B cell (primary cell): Measurements from ENCODE around the gene ANKRD17. TPM values are rescaled to one million over a fixed set of nuclear protein-coding genes. Genes with fewer than 3 reads are reported as not detected.

Source experiments
- ATAC-seq: fragments of 200-7000 bp; cut with Tn5 transposase; one replicate; pipeline ENCODE4 v1.10.0; 2021; ENCODE audit warnings: low read depth, mild to moderate bottlenecking, moderate number of reproducible peaks, moderate library complexity
- CTCF ChIA-PET: fragments of 350-600 bp; sonication (Branson Sonifier 250); formaldehyde crosslinking; loops from one replicate; lab custom pipeline; 2021; ENCODE audit warnings: antibody characterized with exemption, inconsistent platforms; lab: Charles Lee
- POLR2A ChIA-PET: fragments of 350-600 bp; sonication (Branson Sonifier 250); formaldehyde crosslinking; loops from one replicate; lab custom pipeline; 2021; ENCODE audit warnings: antibody characterized with exemption; lab: Charles Lee
- DNase-seq: peaks from one replicate; pipeline ENCODE4 v3.0.0; 2013
- H2AFZ ChIP-seq: 2 replicates; pipeline ENCODE4 v1.6.1; 2012; ENCODE audit warnings: mild to moderate bottlenecking, low read depth, low read length; ENCODE audit not compliant: insufficient read depth, poor library complexity, severe bottlenecking
- H3K27ac ChIP-seq, 2 donors: 1 replicate in 1 of 2; 2 replicates in 1 of 2; pipeline ENCODE4 v1.5.1; 2012 to 2013; ENCODE audit warnings: low read length in 2 of 2, mild to moderate bottlenecking in 2 of 2, moderate library complexity in 1 of 2
- H3K27me3 ChIP-seq, 4 experiments: fragments of 200-600 bp in 1 of 4; sonication (generic) in 1 of 4; replicated peaks in 1 of 4; 1 replicate in 2 of 4; 2 replicates in 2 of 4; pipeline versions ENCODE4 v1.6.1 to v1.7.0; 2013 to 2016; ENCODE audit warnings: low read length in 3 of 4, mild to moderate bottlenecking in 2 of 4, mixed read lengths in 1 of 4, moderate library complexity in 1 of 4; ENCODE audit not compliant: insufficient read depth in 4 of 4, control insufficient read depth in 3 of 4; ENCODE audit errors: control extremely low read depth in 1 of 4
- H3K36me3 ChIP-seq, 2 experiments: replicated peaks in 1 of 2; 1 replicate in 1 of 2; 2 replicates in 1 of 2; pipeline versions ENCODE4 v1.6.1 to v1.7.1; 2013; ENCODE audit warnings: low read length in 1 of 2; ENCODE audit not compliant: insufficient read depth in 2 of 2, control insufficient read depth in 1 of 2; ENCODE audit errors: control extremely low read depth in 1 of 2, extremely low read depth in 1 of 2
- H3K4me1 ChIP-seq, 2 donors: fragments of 200-600 bp in 1 of 2; sonication (generic) in 1 of 2; 1 replicate in 1 of 2; 2 replicates in 1 of 2; pipeline versions ENCODE4 v1.5.1 to v1.6.1; 2013 to 2017; ENCODE audit warnings: low read length in 2 of 2; ENCODE audit not compliant: control insufficient read depth in 2 of 2, insufficient read depth in 2 of 2
- H3K4me2 ChIP-seq: replicated peaks from 2 replicates; pipeline ENCODE3; 2012; ENCODE audit warnings: mild to moderate bottlenecking, low read depth, low read length; ENCODE audit not compliant: poor library complexity, severe bottlenecking
- H3K4me3 ChIP-seq, 5 experiments: fragments of 200-600 bp in 1 of 5; sonication (generic) in 1 of 5; 1 replicate in 3 of 5; 2 replicates in 2 of 5; pipeline versions ENCODE4 v1.5.1 to v1.7.0; 2011 to 2016; ENCODE audit warnings: low read length in 4 of 5, mild to moderate bottlenecking in 4 of 5, low read depth in 2 of 5, control low read depth in 1 of 5, moderate library complexity in 1 of 5; ENCODE audit not compliant: insufficient read depth in 1 of 5; ENCODE audit errors: control extremely low read depth in 1 of 5, extremely low read depth in 1 of 5
- H3K79me2 ChIP-seq: fragments of 200-600 bp; sonication (generic); one replicate; pipeline ENCODE4 v1.6.0; 2016; ENCODE audit warnings: low read length; ENCODE audit not compliant: control insufficient read depth, insufficient read depth
- H3K9ac ChIP-seq: fragments of 200-600 bp; sonication (generic); 2 replicates; pipeline ENCODE4 v1.6.1; 2017; ENCODE audit warnings: mild to moderate bottlenecking, low read length, moderate library complexity
- H3K9me3 ChIP-seq, 3 donors: one replicate each; pipeline versions ENCODE4 v1.6.1 to v1.7.1; 2013; ENCODE audit warnings: low read length in 2 of 3; ENCODE audit not compliant: control insufficient read depth in 2 of 3, insufficient read depth in 1 of 3; ENCODE audit errors: control extremely low read depth in 1 of 3
- H4K20me1 ChIP-seq: 2 replicates; pipeline ENCODE4 v1.6.0; 2012; ENCODE audit warnings: mild to moderate bottlenecking, low read length; ENCODE audit not compliant: insufficient read depth, control insufficient read depth, poor library complexity, severe bottlenecking
- H3K27ac Mint-ChIP-seq: one replicate; pipeline ENCODE4 v1.8.0; 2021; ENCODE audit warnings: mixed read lengths
- H3K27me3 Mint-ChIP-seq: one replicate; pipeline ENCODE4 v1.8.0; 2021; ENCODE audit warnings: mixed read lengths
- H3K4me1 Mint-ChIP-seq: one replicate; pipeline ENCODE4 v1.8.0; 2021; ENCODE audit warnings: mixed read lengths
- H3K4me3 Mint-ChIP-seq: one replicate; pipeline ENCODE4 v1.8.0; 2021; ENCODE audit warnings: mixed read lengths
- H3K9me3 Mint-ChIP-seq: one replicate; pipeline ENCODE4 v1.8.0; 2022; ENCODE audit warnings: mixed read lengths; ENCODE audit not compliant: insufficient read depth
- EZH2 ChIP-seq: IDR thresholded peaks from 2 replicates; pipeline ENCODE4 v1.6.1; 2012; ENCODE audit warnings: borderline replicate concordance, low read depth, mild to moderate bottlenecking, moderate library complexity, low read length; ENCODE audit not compliant: insufficient read depth, poor library complexity, severe bottlenecking
- WGBS: methylation state at CpG from one replicate; pipeline ENCODE4 v1.1.5; 2013; ENCODE audit warnings: missing lambda C conversion rate; ENCODE audit not compliant: insufficient coverage; 5-methylcytosine and 5-hydroxymethylcytosine counted together
- intact Hi-C: fragments of 100-400 bp; cut with micrococcal nuclease; formaldehyde crosslinking; loops from one replicate; pipeline ENCODE4 v1.10.0; 2022
- polyA minus RNA-seq: library from RNA; depleted of rRNA, polyadenylated mRNA; stranded (reverse); fragments of >200 nt; gene quantifications from 2 replicates; pipeline ENCODE4 v1.2.3, GENCODE V29; 2012
- polyA plus RNA-seq: library from polyadenylated mRNA; depleted of rRNA; stranded (reverse); fragments of >200 nt; gene quantifications from 2 replicates; pipeline ENCODE4 v1.2.3, GENCODE V29; 2012
- total RNA-seq, 2 donors: library from RNA; stranded (reverse); fragments of 120-200 nt in 1 of 2; gene quantifications; 1 replicate in 1 of 2; 2 replicates in 1 of 2; pipeline versions ENCODE4 v1.2.3 to v1.2.4, GENCODE V29; 2013 to 2022
- TF ChIP-seq, protein P1 (sequence below): fragments of 200-600 bp; IDR thresholded peaks from one replicate; pipeline ENCODE4 v1.8.0; 2022; ENCODE audit warnings: antibody characterized with exemption, mild to moderate bottlenecking

Gene ANKRD17, protein sequence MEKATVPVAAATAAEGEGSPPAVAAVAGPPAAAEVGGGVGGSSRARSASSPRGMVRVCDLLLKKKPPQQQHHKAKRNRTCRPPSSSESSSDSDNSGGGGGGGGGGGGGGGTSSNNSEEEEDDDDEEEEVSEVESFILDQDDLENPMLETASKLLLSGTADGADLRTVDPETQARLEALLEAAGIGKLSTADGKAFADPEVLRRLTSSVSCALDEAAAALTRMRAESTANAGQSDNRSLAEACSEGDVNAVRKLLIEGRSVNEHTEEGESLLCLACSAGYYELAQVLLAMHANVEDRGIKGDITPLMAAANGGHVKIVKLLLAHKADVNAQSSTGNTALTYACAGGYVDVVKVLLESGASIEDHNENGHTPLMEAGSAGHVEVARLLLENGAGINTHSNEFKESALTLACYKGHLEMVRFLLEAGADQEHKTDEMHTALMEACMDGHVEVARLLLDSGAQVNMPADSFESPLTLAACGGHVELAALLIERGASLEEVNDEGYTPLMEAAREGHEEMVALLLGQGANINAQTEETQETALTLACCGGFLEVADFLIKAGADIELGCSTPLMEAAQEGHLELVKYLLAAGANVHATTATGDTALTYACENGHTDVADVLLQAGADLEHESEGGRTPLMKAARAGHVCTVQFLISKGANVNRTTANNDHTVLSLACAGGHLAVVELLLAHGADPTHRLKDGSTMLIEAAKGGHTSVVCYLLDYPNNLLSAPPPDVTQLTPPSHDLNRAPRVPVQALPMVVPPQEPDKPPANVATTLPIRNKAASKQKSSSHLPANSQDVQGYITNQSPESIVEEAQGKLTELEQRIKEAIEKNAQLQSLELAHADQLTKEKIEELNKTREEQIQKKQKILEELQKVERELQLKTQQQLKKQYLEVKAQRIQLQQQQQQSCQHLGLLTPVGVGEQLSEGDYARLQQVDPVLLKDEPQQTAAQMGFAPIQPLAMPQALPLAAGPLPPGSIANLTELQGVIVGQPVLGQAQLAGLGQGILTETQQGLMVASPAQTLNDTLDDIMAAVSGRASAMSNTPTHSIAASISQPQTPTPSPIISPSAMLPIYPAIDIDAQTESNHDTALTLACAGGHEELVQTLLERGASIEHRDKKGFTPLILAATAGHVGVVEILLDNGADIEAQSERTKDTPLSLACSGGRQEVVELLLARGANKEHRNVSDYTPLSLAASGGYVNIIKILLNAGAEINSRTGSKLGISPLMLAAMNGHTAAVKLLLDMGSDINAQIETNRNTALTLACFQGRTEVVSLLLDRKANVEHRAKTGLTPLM (N-terminal part only)
- total RNA-seq: 69.4 and 74.6 TPM in 2 replicates
- 31.5 TPM for total RNA-seq (2013)
- polyA plus RNA-seq: 15.8 and 16.8 TPM in 2 replicates
- polyA minus RNA-seq: 37.8 and 54.5 TPM in 2 replicates

DNA sequence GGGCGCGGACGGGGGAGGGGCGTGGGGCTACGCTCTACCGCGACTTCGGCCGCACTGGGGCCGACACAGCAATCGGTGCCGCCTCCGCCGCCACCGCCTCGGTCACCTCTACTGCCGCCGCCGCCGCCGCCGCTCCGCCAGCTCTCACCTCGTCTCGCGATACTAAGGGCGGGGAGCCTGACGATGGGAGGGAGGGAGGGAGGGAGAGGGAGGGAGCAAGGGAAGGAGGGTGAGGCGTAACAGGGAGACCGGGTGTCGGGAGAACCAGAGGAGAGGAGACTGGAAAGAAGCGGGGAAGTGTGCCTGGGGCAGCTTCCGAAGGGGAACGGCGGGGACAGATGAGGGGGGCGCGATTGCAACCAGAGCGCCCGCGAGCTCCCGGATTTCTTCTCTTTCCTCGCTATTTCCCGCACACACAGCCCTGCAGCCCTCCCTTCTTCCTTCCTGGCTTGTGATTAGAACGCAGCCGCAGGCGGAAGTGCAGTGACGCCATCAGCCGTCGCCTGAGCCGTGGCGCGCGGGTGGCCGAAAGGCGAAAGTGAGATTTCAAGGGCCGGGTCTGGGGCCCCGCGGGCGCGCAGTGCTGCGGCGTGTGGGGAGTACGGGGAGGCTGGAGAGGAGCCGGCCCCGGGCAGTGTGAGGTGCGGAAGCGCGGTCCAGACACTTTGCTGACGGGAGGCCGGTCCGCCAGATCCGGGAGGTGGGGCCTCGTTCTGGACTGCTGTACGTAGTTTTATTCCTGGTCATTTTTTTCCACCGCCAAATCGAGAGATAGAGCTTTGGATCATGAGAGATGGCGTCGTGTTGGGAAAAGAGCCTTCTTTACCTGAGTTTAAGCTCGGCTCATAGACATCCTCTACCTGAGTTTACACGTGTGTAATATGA is at the start of gene ANKRD17:
Gene ANKRD17 (minus strand): TSS at position 113 of the 885 bp plus-strand sequence. CDS start 130 bp downstream, outside the sequence.
- peak within 1 kb of the TSS; percentile 96 to 98 for H3K27ac ChIP-seq
- Mint-ChIP-seq H3K4me3 (peak within 1 kb of the TSS; percentile 100), H3K27ac (peak within 1 kb of the TSS; percentile 100), H3K4me1 (peaks cover 56% of the 10 kb centered on the region), H3K27me3 (no peaks in the 10 kb centered on the region), H3K9me3 (no peaks in the 10 kb centered on the region)
- ATAC-seq (peak; percentile 73), DNase-seq (peak; percentile 96)
- intact Hi-C loops: loop anchor here (1.0 to 10.0 kb wide), 5 partner anchors 36 to 898 kb away; partner anchors contain the start of genes COX18 and MTHFD2L
- POLR2A ChIA-PET: interaction anchor here (0.6 to 0.9 kb wide), 4 partner anchors 9 to 898 kb away, joined by 3 to 5 read pairs (median 4); partner anchors contain the start of gene COX18
- H3K27me3 ChIP-seq: no peaks in the 10 kb centered on the region
- peaks cover 28% of the 10 kb centered on the region for H4K20me1 ChIP-seq
- peak within 1 kb of the TSS; percentile 93 for H3K4me2 ChIP-seq
- peaks cover 52% of the 10 kb centered on the region for H3K79me2 ChIP-seq
- H3K9ac ChIP-seq: peak within 1 kb of the TSS; percentile 99
- H3K9me3 ChIP-seq: no peaks in the 10 kb centered on the region
- no peak for TF ChIP-seq EZH2
- TF ChIP-seq, protein P1, sequence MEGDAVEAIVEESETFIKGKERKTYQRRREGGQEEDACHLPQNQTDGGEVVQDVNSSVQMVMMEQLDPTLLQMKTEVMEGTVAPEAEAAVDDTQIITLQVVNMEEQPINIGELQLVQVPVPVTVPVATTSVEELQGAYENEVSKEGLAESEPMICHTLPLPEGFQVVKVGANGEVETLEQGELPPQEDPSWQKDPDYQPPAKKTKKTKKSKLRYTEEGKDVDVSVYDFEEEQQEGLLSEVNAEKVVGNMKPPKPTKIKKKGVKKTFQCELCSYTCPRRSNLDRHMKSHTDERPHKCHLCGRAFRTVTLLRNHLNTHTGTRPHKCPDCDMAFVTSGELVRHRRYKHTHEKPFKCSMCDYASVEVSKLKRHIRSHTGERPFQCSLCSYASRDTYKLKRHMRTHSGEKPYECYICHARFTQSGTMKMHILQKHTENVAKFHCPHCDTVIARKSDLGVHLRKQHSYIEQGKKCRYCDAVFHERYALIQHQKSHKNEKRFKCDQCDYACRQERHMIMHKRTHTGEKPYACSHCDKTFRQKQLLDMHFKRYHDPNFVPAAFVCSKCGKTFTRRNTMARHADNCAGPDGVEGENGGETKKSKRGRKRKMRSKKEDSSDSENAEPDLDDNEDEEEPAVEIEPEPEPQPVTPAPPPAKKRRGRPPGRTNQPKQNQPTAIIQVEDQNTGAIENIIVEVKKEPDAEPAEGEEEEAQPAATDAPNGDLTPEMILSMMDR: no peak
- peak within 1 kb of the TSS; percentile 68 to 94 (median 87) for H3K4me3 ChIP-seq
- H3K4me1 ChIP-seq: peaks cover 30 to 35% of the 10 kb centered on the region in 2 donors
- CTCF ChIA-PET: interaction anchor here (0.7 to 1.5 kb wide), 7 partner anchors 13 to 188 kb away, joined by 3 to 6 read pairs (median 3); partner anchors contain the start of gene COX18
- H3K36me3 ChIP-seq: peaks cover 0 to 4% of the 10 kb centered on the region in 2 experiments
- H2AFZ ChIP-seq: peak within 1 kb of the TSS; percentile 80
- WGBS: under 1% methylated on average over 74 of the region's 80 CpGs
